Sigmoid colon (tissue), 7 donors: ENCODE measurements around the gene SLC39A2. TPM values are rescaled to one million over a fixed set of nuclear protein-coding genes. Genes with fewer than 3 reads are reported as not detected.

ENCODE experiments used
- DNase-seq: peaks from one replicate; pipeline ENCODE4 v3.0.0-alpha.2; 2019
- H3K27ac ChIP-seq, 4 donors: fragments of 200-600 bp; sonication (generic); one replicate each; pipeline ENCODE4 v1.5.1; 2016 to 2019; ENCODE audit warnings: mild to moderate bottlenecking in 1 of 4
- H3K27me3 ChIP-seq, 3 donors: fragments of 200-600 bp; sonication (generic); one replicate each; pipeline ENCODE4 v1.5.1; 2019; ENCODE audit warnings: mild to moderate bottlenecking in 1 of 3
- H3K36me3 ChIP-seq, 4 donors: fragments of 200-600 bp; sonication (generic); one replicate each; pipeline ENCODE4 v1.5.1; 2016 to 2019
- H3K4me1 ChIP-seq, 4 donors: fragments of 200-600 bp; sonication (generic); one replicate each; pipeline ENCODE4 v1.5.1; 2017 to 2019
- H3K4me3 ChIP-seq, 4 donors: fragments of 200-600 bp; sonication (generic); one replicate each; pipeline ENCODE4 v1.5.1; 2017 to 2019; ENCODE audit warnings: mild to moderate bottlenecking in 2 of 4, moderate library complexity in 1 of 4
- H3K9me3 ChIP-seq, 4 donors: fragments of 200-600 bp in 3 of 4; sonication (generic) in 3 of 4; one replicate each; pipeline versions ENCODE4 v1.5.1 to v1.6.1; 2013 to 2019
- CTCF ChIP-seq, 4 experiments: fragments of 450-650 bp in 3 of 4; fragments of 200-600 bp in 1 of 4; IDR thresholded peaks; one replicate each; pipeline ENCODE4 v1.5.1; 2016 to 2019; ENCODE audit warnings: antibody characterized with exemption in 4 of 4, mild to moderate bottlenecking in 3 of 4, moderate library complexity in 2 of 4
- EP300 ChIP-seq, 4 donors: sonication (generic); formaldehyde crosslinking; IDR thresholded peaks; one replicate each; pipeline ENCODE4 v1.6.1; 2017; ENCODE audit warnings: antibody characterized with exemption in 4 of 4
- POLR2A ChIP-seq, 2 donors: fragments of 450-650 bp; IDR thresholded peaks; one replicate each; pipeline ENCODE4 v1.6.1; 2016; ENCODE audit warnings: antibody characterized with exemption in 2 of 2, mild to moderate bottlenecking in 2 of 2, moderate library complexity in 2 of 2
- POLR2AphosphoS5 ChIP-seq, 4 donors: sonication (generic); formaldehyde crosslinking; IDR thresholded peaks; one replicate each; pipeline ENCODE4 v1.6.1; 2017; ENCODE audit warnings: antibody characterized with exemption in 4 of 4
- WGBS, 2 donors: extraction: QIAGEN DNeasy Blood & Tissue Kit; methylation state at CpG; one replicate each; pipeline ENCODE4 v1.1.7; 2013; 5-methylcytosine and 5-hydroxymethylcytosine counted together
- intact Hi-C: fragments of 100-400 bp; cut with DNase I; formaldehyde crosslinking; loops from one replicate; pipeline ENCODE4 v1.15.1; 2023
- polyA plus RNA-seq, 3 donors: library from polyadenylated mRNA; stranded (reverse); fragments of 200-250 nt; gene quantifications; one replicate each; pipeline ENCODE4 v1.2.3, GENCODE V29; 2013
- total RNA-seq, 4 donors: library from RNA; depleted of rRNA; stranded (reverse); fragments of >200 nt; gene quantifications; one replicate each; pipeline ENCODE4 v1.1.0, GENCODE V29; 2016
- donor health status: healthy with polysubstance abuse.
- donor health status: Bipolar disorder and iron deficiency.
- donor health status: healthy.

The SLC39A2 gene
- total and polyA plus RNA-seq, 7 donors, result 1.2 TPM; not detected in 6

- peaks cover 0 to 14% (median 2%) of the 10 kb centered on the region in 4 donors for H3K4me1 ChIP-seq
- no peaks in the 10 kb centered on the region for H3K27me3 ChIP-seq
- peak overlapping the region in 1 of 4 donors; percentile 12 for H3K27ac ChIP-seq
- TF ChIP-seq CTCF (IDR thresholded peaks at IDR 0.05), result no peak
- DNase-seq, result no peak
- no peak overlapping the region for H3K4me3 ChIP-seq
- no peaks in the 10 kb centered on the region for H3K9me3 ChIP-seq
- intact Hi-C loops, result loop anchor here (2.0 kb wide), 1 partner anchor 77 kb away; no protein-coding TSS in a partner anchor
- H3K36me3 ChIP-seq, result peaks cover 3 to 39% (median 25%) of the 10 kb centered on the region in 4 donors
- 83 to 84% methylated on average over 6 of the region's 6 CpGs for WGBS, 2 donors
These were observed 16.2 kb downstream of the SLC39A2 start for GRCh38 chr14:21015312-21015711.

DNA sequence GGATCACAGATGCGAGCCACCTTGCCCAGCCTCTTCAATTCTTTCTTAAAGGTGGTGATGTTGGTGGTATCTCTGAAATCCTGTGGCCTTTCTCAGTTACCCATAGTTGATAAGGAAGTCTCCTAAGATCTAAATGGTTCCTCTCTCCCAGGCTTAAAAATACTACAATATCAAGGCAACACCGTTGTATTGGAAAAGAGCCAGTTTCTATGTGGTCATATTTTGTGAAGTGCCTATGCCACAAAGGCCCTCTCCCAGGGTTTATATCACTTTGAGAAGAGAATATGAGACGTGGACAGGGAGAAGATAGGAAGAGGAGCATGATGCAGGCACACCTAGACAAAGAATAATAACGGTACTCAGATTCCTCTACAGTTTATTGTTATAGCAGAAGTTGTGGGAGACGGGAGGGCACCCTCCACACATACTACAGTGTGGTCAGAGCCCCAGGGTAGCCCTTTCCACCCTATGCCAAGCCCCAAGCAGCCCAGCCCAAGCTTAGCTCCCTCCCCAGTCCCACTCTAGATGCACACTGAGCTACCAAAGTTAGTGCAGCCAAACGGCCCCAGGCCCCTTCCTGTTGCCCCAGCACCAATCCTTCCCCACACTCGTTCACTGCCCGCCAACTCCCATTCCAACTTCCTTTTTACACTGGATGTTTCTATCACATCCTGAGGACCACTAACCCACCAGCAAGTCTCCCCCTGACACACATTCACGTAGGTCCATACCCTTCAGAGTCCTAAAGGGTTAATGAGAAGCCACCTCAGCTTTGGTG, 17.5 kb downstream of the SLC39A2 start:
- intact Hi-C loops, result no loop called here
- peak overlapping the region in 1 of 4 donors; percentile 37 for H3K27ac ChIP-seq

DNA sequence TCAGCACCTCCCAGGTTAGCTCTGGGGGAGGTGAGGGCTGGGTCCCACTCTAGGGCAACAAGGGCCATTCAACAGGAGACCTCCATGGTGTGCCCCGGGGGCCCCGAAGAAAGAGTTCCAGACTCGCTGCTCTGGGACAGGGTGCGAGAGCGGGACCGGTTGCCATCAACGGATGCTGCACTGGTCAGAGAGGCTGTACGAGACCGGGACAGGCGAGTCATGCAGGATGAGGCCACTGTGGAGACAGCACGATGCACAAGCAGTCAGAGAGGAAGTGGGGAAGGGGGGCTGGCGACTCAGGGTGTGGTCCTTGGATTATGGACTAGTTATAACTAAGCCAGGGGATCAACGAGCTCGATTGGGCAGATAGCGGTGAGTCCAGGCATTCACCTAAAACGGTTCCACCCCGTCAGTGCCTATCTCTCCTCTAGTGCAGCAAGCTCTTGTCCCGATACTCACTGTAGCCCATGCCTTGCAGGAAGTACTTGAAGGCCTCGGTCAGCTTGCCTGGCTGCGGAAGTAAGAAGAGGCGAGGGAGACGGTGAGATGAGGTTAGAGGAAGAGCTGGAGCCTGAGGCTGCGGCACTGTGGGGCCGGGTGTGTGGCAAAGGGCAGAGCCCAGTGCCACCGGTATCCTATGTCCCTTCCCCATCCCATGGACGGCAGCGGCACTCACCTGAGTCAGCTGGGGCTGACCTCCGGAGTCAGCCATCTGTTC, 18.6 kb downstream of the SLC39A2 start:
- peaks cover 17 to 63% (median 36%) of the 10 kb centered on the region in 4 donors for H3K36me3 ChIP-seq
- WGBS, 2 donors, result 78 to 79% methylated on average over 28 of the region's 28 CpGs

More for the DNA sequence above, 17.5 kb downstream of the SLC39A2 start:
- DNase-seq, result no peak
- H3K4me3 ChIP-seq, result no peak overlapping the region
- TF ChIP-seq EP300 (IDR thresholded peaks at IDR 0.05), result no peak
- no peak for TF ChIP-seq CTCF (IDR thresholded peaks at IDR 0.05)
- no peak for TF ChIP-seq POLR2AphosphoS5 (IDR thresholded peaks at IDR 0.05)
- no peak for TF ChIP-seq POLR2A (IDR thresholded peaks at IDR 0.05)
- WGBS, 2 donors, result 69 to 70% methylated on average over 9 of the region's 9 CpGs
- H3K27me3 ChIP-seq, result no peaks in the 10 kb centered on the region
- peaks cover 14 to 52% (median 32%) of the 10 kb centered on the region in 4 donors for H3K36me3 ChIP-seq
- H3K4me1 ChIP-seq, result peaks cover 0 to 16% (median 2%) of the 10 kb centered on the region in 4 donors
- H3K9me3 ChIP-seq, result no peaks in the 10 kb centered on the region

DNA sequence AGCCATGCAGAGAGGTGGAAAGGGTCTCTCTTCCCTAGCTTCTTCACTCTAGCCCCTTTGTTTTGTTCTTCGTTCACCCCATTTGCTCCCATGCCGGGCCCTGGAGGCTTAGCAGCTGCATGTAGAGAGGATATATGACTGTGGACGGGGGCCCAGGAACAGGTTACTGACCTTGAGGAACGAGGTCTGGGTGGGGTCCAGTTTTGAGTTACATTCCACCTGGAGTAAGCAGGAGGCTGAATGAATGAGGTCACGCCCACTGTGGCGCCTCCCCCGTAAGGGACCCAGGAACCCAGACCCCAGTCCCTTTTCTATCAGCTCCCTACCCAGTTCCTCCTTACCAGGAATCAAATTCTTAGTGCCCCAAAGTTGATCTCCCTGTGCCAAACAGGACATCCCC, 19.2 kb downstream of the SLC39A2 start:
- DNase-seq, result no peak
- no peak overlapping the region for H3K27ac ChIP-seq
- H3K9me3 ChIP-seq, result no peaks in the 10 kb centered on the region
- H3K4me1 ChIP-seq, result peaks cover 0 to 30% (median 14%) of the 10 kb centered on the region in 4 donors
- H3K27me3 ChIP-seq, result no peaks in the 10 kb centered on the region
- TF ChIP-seq CTCF (IDR thresholded peaks at IDR 0.05) (no peak), EP300 (IDR thresholded peaks at IDR 0.05) (no peak)
- 64 to 84% methylated on average over 7 of the region's 7 CpGs for WGBS, 2 donors
- peaks cover 17 to 64% (median 36%) of the 10 kb centered on the region in 4 donors for H3K36me3 ChIP-seq
- no peak overlapping the region for H3K4me3 ChIP-seq
- intact Hi-C loops, result no loop called here

More for the DNA sequence above, 18.6 kb downstream of the SLC39A2 start:
- intact Hi-C loops, result no loop called here
- Histone ChIP-seq H3K4me3 (no peak overlapping the region), H3K27ac (peak overlapping the region in 1 of 4 donors; percentile 6), H3K9me3 (no peaks in the 10 kb centered on the region), H3K4me1 (peaks cover 0 to 24% (median 8%) of the 10 kb centered on the region in 4 donors), H3K27me3 (no peaks in the 10 kb centered on the region)
- TF ChIP-seq POLR2AphosphoS5 (IDR thresholded peaks at IDR 0.05) (no peak), EP300 (IDR thresholded peaks at IDR 0.05) (no peak), POLR2A (IDR thresholded peaks at IDR 0.05) (no peak), CTCF (IDR thresholded peaks at IDR 0.05) (no peak)
- DNase-seq, result no peak
